Measurements from ENCODE around the gene CORO7.

DNA sequence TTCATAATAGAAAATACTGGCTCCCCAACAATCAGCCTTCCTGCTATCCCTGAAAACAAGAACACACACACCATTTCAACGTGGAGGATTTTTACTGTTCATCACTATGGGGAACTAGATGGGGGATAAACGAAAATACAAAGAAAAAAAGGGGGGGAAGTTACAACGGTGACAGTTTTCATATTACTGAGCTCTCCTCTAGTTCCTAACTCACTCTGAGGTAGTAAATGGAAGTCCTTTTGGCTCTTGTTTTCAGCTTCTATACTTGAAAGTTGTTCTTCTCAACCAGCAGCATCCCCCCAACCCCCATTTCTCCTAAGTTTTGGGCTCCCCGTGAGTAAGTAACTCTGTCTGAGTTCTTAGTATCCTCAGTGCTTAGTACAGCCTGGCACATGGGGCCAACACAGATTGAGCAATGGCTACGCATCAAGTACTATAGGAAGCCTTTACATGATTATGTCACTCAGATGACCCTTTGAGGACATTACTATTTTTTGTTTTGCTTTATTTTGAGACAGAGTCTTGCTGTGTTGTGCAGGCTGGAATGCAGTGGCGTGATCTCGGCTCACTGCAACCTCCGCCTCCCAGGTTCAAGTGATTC lies 4.2 kb upstream of the CORO7 start:
- TF ChIP-seq, protein P1, sequence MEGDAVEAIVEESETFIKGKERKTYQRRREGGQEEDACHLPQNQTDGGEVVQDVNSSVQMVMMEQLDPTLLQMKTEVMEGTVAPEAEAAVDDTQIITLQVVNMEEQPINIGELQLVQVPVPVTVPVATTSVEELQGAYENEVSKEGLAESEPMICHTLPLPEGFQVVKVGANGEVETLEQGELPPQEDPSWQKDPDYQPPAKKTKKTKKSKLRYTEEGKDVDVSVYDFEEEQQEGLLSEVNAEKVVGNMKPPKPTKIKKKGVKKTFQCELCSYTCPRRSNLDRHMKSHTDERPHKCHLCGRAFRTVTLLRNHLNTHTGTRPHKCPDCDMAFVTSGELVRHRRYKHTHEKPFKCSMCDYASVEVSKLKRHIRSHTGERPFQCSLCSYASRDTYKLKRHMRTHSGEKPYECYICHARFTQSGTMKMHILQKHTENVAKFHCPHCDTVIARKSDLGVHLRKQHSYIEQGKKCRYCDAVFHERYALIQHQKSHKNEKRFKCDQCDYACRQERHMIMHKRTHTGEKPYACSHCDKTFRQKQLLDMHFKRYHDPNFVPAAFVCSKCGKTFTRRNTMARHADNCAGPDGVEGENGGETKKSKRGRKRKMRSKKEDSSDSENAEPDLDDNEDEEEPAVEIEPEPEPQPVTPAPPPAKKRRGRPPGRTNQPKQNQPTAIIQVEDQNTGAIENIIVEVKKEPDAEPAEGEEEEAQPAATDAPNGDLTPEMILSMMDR (IDR thresholded peaks at IDR 0.05), result no peak
- TF ChIP-seq MYC (IDR thresholded peaks at IDR 0.05; ENCODE audit: borderline replicate concordance, low read length) (no peak), KDM1A (IDR thresholded peaks at IDR 0.05; ENCODE audit: low read depth) (no peak), RFX5 (IDR thresholded peaks at IDR 0.05) (no peak), CBX2 (IDR thresholded peaks at IDR 0.05; ENCODE audit: borderline replicate concordance, low read depth) (no peak), EHMT2 (IDR thresholded peaks at IDR 0.05; ENCODE audit: low read depth) (no peak), PHF8 (IDR thresholded peaks at IDR 0.05; ENCODE audit: borderline replicate concordance, low read depth) (no peak), POLR2AphosphoS2 (conservative IDR thresholded peaks at IDR 0.05; ENCODE audit: low read length) (no peak), JUN (IDR thresholded peaks at IDR 0.05) (no peak)

All from A549 (cell line).